Left kidney (tissue), 2 donors: ENCODE data around the gene TFIP11. TPM values are rescaled to one million over a fixed set of nuclear protein-coding genes. Genes with fewer than 3 reads are reported as not detected.

Experiments
- DNase-seq: peaks from one replicate; pipeline ENCODE4 v3.0.0-alpha.2; 2013
- polyA plus RNA-seq: library from polyadenylated mRNA; unstranded; fragments of 120-200 nt; gene quantifications from one replicate; pipeline ENCODE4 v1.2.1, GENCODE V29; 2013; ENCODE audit not compliant: insufficient read length

Gene TFIP11
- polyA plus RNA-seq, 1 donor: 45.6 TPM

GRCh38 chr22:26479043-26479791, 33.1 kb downstream of the TFIP11 start:
- no peak for DNase-seq

DNA sequence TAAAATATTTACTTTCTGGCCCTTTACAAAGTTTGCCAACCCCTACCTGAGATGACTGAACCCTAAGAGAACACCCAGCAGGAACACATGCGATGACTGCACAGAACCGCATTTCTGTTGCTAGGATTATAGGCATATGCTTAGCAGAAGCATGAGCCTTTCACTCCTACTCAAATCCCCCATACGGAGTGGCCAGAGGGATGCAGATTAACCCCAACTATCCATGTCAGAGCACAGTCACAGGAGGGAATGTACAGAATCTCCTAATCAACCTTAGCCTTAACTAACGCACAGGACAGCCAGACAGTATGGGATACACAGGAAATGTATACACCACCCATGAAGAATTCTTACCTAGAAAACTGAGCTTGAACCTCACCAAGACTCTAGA, 34.9 kb downstream of the TFIP11 start:
- no peak for DNase-seq

DNA sequence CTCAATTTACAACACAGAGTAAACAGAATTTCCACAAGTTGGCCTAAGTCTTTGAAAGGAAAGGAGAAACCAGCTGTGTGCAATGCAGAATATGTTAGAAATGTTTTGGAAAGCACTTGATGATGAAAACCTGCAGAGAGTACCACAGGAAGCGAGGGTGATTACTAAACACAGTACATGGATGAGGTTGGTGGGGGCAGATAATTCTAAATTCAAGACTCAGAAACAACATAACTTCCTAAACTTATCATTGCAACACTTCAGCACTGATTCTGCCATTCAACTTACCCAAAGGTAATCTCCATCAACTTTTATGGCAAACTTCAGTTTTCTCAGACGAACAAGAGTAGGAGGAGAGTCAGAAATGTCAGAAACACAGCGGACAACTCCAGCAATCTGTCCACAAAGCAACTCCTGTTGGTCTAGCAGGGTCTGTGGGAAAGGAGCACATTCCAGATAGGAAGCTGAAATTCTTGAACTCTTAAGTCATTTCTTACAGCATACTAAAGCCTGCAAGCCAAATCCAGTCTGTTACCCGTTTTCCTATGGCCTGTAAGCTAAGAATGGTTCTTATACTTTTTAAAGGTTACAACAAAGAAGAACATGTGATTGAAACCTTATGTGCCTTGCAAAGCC, 35.5 kb downstream of the TFIP11 start:
- DNase-seq: no peak

DNA sequence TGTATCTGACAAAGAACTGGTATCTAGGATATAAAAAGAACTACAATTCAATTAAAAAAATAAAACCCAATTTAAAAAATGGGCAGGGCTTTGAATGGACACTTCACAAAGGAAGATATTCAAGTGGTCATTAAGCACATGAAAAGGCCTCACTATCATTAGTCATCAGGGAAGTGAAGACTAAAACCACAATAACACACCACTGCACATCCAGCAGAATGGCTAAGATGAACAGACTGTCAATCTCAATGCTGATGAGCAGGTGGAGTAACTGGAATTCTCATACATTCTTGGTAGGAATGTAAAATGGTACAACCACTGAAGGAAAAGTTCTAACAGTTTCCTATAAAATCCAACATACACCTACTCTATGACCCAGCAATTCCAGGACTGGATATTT, 37.6 kb downstream of the TFIP11 start:
- DNase-seq: no peak

DNA sequence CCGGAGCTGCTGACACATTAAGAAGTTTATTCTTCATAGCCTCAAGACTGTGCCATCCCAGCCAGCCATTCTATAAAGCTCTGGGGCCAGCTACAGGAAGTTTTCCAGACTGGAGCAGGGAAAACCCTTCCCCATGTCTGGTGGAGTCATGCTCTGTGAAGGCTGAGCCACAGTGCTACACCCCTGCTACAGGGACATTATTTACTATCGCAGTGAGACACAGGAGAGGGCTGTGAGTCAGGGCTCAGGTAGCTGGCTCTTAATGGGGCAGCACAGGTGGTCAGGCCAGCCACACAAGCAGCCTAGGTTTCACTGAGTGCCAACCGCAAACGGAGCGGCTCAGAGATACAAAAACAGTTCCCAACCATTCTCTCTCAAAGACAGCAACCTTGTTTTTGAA, 40.8 kb downstream of the TFIP11 start:
- no peak for DNase-seq

DNA sequence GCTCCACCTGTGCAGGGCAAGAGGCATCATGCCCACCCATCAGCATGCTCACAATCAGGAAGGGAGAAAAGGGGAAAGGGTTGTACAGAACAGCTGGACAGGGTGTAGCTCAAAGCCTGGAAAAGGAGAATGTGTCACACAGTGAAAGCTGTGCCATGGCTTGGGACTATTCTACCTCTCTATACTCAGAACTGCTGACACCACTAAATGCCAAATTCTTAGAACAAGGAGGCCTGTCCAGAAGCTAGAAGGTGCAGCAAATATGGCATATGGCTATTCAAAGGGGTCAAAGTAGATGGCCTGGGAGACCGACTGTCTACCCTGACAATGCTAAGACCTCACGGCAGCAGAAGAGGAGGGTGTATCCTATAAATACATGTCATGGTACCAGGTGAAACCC, 41.5 kb downstream of the TFIP11 start:
- DNase-seq: no peak

- no peak for DNase-seq
These were observed 46.1 kb downstream of the TFIP11 start for GRCh38 chr22:26466196-26466595.

DNA sequence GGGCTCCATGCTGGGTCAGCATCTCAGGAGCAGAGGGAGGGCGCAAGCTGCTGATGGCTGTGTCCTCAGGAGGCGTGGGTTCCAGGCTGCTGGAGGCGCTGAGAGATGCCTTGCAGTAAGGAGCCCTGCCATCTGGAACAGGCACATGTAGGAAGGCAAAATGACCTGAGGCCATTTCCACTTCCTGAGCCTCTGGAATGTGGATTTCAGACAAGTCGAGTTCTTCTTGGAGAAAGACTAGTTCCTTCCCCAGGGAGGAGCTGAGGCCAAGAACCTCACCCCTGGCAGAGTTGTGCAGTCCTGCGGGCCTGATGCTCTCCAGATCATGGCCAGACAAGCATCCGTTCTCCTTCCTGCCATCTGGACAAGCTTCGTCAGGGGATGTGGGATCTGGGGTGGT, 48.0 kb downstream of the TFIP11 start:
- DNase-seq: no peak

DNA sequence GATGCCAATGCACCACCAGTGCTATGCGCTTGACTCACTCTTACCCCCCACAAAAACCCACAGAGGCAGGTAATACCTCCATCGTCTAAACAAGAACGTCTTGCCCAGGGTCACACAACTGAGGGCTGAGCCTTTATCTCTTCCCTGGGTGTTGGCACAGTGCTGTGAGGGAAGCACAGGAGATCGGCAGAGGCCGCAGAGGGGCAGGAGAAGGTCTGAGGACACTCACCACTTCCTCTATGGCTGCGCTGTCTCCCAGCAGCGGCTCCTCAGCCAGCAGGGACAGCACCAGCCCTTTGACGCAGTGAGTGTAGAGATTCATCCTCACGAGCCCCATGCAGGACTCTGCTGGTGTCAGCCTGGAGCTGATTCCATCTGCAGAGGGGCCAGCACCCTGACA, 48.6 kb downstream of the TFIP11 start:
- no peak for DNase-seq

DNA sequence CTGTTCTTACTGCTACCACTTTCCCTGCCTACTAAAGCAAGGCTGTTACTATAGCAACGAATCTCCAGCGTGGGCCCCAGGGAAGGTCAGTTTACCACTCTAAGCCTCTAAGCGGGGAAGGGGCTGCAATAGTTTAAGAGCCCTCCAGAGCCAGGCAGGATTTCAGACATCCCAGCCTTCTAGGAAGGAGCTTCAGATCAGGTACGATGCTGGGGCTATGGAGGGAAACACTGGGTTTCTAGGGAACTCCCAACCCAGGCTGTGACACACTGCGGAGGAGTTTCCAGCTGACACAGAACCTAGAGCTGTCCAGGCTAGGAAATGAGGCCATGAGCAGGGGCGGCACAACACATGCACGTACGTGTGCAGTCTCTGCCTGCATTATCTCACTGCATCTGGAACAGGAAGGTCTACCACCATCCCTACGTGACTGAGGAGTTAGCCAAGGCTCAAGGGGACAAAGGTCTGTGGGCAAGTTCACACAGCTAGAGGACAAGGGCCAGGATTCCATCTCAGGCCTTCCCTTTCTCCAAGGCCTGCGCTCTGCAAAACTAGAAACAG, 49.1 kb downstream of the TFIP11 start:
- peak; percentile 67 for DNase-seq

DNA sequence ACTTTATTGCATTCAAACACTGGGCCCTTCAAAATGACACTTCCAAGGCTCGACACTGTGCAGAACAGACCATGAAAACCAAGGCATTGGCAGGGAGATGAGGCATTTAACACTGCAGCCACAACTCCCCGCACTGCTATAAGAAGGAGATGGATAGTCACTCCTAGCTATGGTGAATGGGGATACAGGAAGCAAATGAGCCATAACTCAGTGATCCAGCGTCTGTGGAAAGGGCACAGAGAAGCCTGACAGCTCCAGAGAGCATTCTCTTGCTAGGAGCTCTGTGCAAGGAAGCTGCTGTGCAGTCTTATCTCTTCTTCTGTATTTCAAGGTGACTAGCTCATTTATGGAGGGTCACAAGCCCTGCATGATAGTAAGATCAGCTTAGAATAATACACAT, 49.6 kb downstream of the TFIP11 start:
- no peak for DNase-seq

DNA sequence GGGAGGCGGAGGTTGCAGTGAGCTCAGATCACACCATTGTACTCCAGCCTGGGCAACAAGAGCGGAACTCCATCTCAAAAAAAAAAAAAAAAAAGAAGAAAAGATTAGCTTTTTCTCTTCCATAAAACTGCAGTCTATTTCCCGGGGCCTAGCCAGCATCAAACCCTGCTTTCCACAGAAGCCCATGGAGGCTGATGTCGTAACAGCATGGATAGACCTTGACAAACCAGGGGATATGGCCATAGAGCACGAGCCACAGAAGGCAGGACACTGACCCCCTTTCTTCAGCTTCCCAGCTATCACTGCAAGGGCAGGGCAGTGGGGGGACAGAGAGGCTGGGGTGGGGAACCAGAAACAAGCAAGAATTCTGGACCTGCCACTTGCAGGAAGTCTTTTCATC, 50.2 kb downstream of the TFIP11 start:
- DNase-seq: no peak

DNA sequence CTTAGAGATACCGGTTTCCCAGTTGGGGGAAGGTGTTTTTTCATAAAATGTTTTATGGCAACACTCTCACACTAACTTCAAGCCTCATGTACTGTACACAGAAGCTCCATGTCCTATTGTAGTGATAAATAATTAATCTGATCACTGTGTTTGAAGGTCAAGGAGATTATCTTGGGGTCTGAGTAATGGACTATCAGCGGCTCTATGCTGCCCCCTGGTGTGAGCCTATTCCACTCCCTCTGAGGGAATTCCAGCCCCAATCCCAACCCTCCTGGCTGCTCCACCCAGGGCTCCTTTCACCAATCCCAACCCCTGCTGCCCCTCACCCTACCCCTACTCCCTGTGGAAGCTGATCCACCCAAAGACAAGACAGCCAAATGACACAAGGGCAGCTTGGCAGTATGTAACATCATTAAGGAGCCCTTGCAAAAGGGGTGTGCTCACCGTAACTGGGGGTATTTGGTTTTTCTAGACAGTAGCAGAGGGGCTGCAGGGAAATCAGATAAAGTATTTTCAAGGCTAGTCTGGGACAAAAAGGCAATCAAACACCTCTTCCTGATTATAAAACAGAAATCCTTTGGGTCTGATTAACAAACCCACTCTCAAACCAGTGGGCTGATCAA, 51.0 kb downstream of the TFIP11 start:
- peak; percentile 43 for DNase-seq

DNA sequence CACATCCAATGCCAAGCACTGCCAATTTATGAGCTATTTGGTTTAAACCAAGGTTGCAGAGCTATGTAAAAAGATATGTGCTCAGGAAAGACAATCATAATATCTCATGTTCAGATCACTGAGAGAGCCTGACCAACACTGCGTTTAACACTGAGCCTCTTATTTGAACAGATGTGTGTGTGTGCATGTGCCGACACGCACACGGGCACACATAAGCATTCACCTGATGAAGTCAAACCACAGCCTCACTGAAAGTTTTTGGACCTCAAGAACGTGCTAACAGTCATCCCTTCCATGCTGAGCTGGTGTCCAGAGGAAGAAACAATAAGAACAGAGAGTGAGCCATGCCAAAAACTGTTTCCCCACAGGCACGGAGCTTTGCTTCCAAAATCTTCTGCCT, 52.1 kb downstream of the TFIP11 start:
- DNase-seq: no peak

GRCh38 chr22:26457661-26458272, 54.5 kb downstream of the TFIP11 start:
- DNase-seq: no peak

DNA sequence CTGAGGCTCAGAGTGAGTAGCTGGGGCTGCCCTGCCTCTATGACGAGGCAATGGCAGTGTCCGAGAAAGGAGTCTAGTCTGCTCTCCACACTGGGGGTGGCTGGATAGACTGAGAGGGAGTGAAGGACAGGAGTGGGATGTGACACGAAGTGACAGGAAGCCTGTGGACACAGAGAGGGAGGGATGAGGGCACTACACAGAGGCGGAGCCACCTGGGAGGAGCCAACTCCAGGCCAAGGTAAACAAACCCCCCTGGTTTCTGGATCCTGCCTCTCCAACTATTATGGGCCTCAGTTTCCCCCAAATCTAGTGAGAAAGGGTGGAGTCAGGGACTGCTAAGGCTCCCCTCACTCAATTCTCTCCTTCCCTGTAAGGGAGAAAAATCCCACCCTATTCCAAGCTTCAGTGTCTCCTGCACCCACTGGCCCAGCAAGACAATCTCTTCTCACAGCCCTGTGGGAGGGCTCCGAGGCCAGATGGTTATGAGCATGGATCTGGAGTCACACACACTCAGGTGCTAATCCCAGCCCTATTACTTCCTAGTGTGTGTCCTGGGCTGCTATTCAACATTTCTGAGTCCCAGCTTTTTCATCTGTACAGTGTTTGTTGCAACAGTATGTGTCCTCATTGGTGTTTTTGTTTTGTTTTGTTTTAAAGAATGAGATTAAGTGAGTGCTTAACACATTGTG, 58.3 kb downstream of the TFIP11 start:
- DNase-seq: no peak

DNA sequence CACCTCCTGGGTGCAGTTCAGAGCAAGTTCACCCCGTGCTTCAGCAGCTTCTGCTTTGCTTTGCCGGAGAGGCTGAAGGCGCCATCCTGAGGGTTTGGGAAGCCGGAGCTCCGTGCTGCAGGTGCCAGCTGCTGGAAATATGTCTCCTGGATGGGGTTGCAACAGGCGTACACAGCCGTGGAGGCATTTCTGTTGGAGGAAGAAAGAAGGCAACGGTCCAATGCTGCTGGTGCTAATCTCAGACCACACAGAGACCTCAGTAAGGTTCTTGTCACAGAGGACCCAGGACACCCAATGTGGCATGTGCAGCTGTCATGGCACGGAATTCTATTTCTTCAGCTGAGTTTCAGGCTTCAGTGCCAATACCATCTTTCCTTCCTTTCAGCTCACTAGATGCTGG, 59.1 kb downstream of the TFIP11 start:
- DNase-seq: no peak

- DNase-seq: no peak
These were observed 59.8 kb downstream of the TFIP11 start for GRCh38 chr22:26452236-26453016.

DNA sequence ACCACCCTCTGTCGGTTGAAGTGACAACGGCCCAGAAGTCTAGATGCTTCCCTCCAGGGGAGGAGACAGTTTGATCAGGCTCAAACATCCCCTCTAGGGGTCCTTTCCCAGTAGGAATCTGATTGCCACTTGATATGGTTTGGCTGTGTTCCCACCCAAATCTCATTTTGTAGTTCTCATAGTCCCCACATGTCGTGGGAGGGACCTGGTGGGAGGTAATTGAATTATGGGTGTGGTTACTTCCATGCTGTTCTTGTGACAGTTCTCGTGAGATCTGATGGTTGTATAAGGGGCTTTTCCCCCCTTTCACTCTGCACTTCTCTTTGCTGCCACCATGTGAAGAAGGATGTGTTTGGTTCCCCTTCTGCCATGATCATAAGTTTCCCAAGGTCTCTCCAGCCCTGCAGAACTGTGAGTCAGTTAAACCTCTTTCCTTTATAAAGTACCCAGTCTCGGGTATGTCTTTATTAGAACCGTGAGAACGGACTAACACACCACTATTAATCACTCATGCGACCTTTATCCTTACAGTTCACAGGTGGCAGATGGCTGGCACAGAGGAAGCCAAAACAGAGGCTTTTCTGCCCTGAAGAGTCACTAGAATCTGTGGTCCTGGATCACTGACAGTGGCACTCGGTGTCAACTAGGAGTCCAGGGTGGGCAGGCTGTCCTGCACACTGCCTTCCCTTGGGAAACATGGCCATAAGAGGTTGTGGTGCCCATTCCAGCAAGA, 61.7 kb downstream of the TFIP11 start:
- DNase-seq: no peak

GRCh38 chr22:26448941-26449340, 63.3 kb downstream of the TFIP11 start:
- DNase-seq: no peak

GRCh38 chr22:26448334-26448733, 63.9 kb downstream of the TFIP11 start:
- DNase-seq: no peak
